Neutrophil (primary cell): Measurements from ENCODE around the gene TRPM2.

Experiments used
- H3K27ac ChIP-seq: fragments of 200-600 bp; sonication (generic); 2 replicates; pipeline ENCODE4 v1.5.1; 2016; ENCODE audit warnings: mild to moderate bottlenecking, moderate library complexity
- H3K27me3 ChIP-seq: fragments of 200-600 bp; sonication (generic); 2 replicates; pipeline ENCODE4 v1.6.0; 2016; ENCODE audit warnings: mild to moderate bottlenecking
- H3K36me3 ChIP-seq: fragments of 200-600 bp; sonication (generic); 2 replicates; pipeline ENCODE4 v1.5.1; 2017
- H3K4me1 ChIP-seq, 2 experiments: fragments of 200-600 bp in 1 of 2; sonication (generic) in 1 of 2; 1 replicate in 1 of 2; 2 replicates in 1 of 2; pipeline versions ENCODE4 v1.5.1 to v1.6.1; 2013 to 2016; ENCODE audit warnings: low read depth in 1 of 2, low read length in 1 of 2, mild to moderate bottlenecking in 1 of 2, moderate library complexity in 1 of 2; ENCODE audit not compliant: control insufficient read depth in 1 of 2, insufficient read depth in 1 of 2
- H3K4me3 ChIP-seq, 2 experiments: fragments of 200-600 bp in 1 of 2; sonication (generic) in 1 of 2; 1 replicate in 1 of 2; 2 replicates in 1 of 2; pipeline ENCODE4 v1.5.1; 2013 to 2016; ENCODE audit warnings: low read depth in 1 of 2, low read length in 1 of 2, mild to moderate bottlenecking in 1 of 2, moderate library complexity in 1 of 2
- H3K9me3 ChIP-seq: fragments of 200-600 bp; sonication (generic); 2 replicates; pipeline ENCODE4 v1.5.1; 2016
- TF ChIP-seq, protein P1 (sequence below): fragments of 200-600 bp; sonication (generic); IDR thresholded peaks from 2 replicates; pipeline ENCODE4 v1.5.1; 2016; ENCODE audit warnings: antibody characterized with exemption

The TRPM2 gene

DNA sequence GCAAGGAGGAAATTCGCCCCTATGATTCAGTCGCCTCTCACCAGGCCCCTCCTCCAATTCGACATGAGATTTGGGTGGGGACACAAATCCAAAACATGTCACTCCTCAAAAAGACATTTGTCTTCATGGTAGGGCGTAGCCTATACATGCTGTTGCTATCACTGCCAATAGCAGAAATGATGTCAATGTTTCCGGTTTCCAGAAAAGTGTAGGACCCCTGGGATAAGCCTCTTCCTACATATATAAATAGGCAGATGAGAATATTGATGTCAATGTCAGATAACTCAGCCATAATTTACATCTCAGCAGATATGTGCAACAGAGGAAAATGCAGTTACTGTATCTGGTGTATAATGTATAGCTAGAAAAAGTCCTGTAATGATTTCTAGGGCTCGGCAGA is 118.6 kb downstream of the TRPM2 start:
- Histone ChIP-seq H3K9me3 (no peaks in the 10 kb centered on the region), H3K27ac (no peak overlapping the region), H3K4me3 (no peak overlapping the region), H3K36me3 (no peaks in the 10 kb centered on the region), H3K4me1 (no peaks in the 10 kb centered on the region), H3K27me3 (no peaks in the 10 kb centered on the region)
- TF ChIP-seq, protein P1, sequence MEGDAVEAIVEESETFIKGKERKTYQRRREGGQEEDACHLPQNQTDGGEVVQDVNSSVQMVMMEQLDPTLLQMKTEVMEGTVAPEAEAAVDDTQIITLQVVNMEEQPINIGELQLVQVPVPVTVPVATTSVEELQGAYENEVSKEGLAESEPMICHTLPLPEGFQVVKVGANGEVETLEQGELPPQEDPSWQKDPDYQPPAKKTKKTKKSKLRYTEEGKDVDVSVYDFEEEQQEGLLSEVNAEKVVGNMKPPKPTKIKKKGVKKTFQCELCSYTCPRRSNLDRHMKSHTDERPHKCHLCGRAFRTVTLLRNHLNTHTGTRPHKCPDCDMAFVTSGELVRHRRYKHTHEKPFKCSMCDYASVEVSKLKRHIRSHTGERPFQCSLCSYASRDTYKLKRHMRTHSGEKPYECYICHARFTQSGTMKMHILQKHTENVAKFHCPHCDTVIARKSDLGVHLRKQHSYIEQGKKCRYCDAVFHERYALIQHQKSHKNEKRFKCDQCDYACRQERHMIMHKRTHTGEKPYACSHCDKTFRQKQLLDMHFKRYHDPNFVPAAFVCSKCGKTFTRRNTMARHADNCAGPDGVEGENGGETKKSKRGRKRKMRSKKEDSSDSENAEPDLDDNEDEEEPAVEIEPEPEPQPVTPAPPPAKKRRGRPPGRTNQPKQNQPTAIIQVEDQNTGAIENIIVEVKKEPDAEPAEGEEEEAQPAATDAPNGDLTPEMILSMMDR = no peak

DNA sequence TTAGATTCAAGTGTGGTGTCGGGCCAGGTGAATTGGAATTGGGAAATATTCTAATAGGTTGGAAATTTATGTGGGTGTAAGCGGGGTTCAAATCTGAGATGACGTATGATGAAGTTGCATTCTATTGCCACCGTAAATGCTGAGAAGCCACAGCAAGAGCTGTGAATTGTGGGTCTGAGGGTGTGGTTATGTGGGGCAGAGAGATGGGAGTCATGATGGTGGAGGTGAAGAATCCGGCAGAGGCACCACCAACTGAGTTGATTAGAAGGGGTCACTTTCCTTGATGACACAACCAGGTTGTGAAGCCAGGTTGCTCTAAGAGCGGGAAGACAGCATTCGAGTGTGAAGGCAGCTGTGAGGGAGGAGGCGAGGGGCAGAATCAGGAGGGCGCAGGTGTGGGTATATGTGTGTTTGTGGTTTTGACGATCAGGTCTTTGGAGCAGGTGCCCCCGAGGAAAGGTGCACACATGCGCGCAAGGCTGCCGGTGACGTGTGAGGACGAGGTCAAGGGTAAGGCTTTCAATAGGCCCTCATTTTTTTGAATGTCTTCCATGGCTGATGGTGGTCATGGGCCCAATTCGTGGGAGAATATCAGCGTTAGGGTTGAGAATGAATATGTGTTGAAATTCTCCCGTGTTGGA is 120.6 kb downstream of the TRPM2 start:
- peaks cover 6% of the 10 kb centered on the region in 2 experiments for H3K4me1 ChIP-seq
- H3K36me3 ChIP-seq = no peaks in the 10 kb centered on the region
- TF ChIP-seq, protein P1 = no peak
- H3K9me3 ChIP-seq = no peaks in the 10 kb centered on the region
- no peak overlapping the region for H3K4me3 ChIP-seq
- no peak overlapping the region for H3K27ac ChIP-seq
- no peaks in the 10 kb centered on the region for H3K27me3 ChIP-seq

DNA sequence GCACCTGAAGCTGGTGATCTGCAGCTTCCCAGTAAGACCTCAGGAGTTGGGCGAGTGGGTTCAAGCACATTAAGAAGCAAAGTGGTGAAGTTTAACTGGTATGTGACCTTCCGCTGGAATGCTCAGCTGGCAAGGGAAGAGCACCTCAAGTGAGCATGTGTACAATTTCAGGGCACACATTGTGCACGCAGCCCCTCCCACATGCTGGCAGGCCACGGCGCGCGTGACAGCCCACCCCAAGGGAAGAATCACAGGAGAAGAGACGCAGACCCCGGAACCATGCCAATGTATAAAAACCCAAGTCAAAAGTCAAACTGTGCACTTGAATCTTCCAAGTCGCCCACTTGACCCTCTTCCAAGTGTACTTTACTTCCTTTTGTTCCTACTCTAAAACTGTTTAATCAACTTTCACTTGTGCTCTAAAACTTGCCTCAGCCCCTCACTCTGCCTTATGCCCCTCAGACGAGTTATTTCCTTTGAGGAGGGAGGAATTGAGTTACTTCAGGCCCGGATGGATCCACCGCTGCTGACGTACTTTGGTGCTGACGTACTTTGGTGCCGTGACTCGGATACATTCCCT is 121.9 kb downstream of the TRPM2 start:
- no peak overlapping the region for H3K4me3 ChIP-seq
- H3K27me3 ChIP-seq = no peaks in the 10 kb centered on the region
- no peaks in the 10 kb centered on the region for H3K36me3 ChIP-seq
- H3K27ac ChIP-seq = no peak overlapping the region
- TF ChIP-seq, protein P1 = no peak
- H3K4me1 ChIP-seq = peaks cover 6% of the 10 kb centered on the region in 2 experiments
- no peaks in the 10 kb centered on the region for H3K9me3 ChIP-seq

DNA sequence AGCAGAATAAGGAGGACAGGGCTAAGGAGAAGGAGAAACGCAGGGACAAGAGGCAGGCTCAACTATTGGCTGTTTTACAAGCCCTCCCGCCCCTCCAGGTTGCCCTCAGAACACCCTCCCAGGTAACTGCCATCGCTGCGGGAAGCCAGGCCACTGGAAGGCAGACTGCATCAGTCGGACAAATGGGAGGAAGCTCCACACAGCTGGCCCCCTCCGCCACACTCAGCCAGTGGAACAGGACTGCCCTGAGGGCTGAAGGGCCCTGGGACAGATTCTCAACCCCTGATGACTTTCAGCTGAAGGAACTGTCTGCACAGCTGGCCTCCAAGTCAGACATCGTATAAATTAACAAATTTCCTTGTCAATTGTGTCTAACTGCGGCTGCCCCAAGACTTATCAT is 123.7 kb downstream of the TRPM2 start:
- TF ChIP-seq, protein P1 = no peak
- peaks cover 6% of the 10 kb centered on the region in 2 experiments for H3K4me1 ChIP-seq
- no peaks in the 10 kb centered on the region for H3K27me3 ChIP-seq

DNA sequence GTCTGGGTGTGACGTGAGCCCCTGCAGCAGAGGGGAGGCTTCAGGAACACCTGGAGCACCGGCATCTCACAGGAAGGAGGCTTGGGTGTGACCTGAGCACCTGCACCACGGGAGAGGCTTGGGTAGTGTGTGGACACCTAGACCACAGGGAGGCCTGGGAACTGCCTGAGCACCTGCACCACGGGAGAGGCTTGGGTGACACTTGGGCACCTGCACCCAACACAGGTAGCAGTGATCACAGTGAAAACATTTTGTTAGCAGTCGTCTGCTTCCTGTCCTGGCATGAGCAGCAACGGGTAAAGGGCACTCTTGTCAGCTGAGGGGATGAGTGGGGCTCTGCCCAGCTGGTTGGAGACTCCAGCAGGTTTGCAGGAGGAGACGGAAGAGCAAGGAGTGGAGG is 124.3 kb downstream of the TRPM2 start:
- Histone ChIP-seq H3K4me3 (no peak overlapping the region), H3K27ac (no peak overlapping the region), H3K4me1 (peaks cover 6% of the 10 kb centered on the region in 2 experiments), H3K9me3 (no peaks in the 10 kb centered on the region), H3K27me3 (no peaks in the 10 kb centered on the region), H3K36me3 (no peaks in the 10 kb centered on the region)
- TF ChIP-seq, protein P1 = no peak

More for the DNA sequence above, 123.7 kb downstream of the TRPM2 start:
- Histone ChIP-seq H3K9me3 (no peaks in the 10 kb centered on the region), H3K4me3 (no peak overlapping the region), H3K36me3 (no peaks in the 10 kb centered on the region), H3K27ac (no peak overlapping the region)
